Neural cell (in vitro differentiated cells): ENCODE measurements around the gene TBX15. TPM values are rescaled to one million over a fixed set of nuclear protein-coding genes. Genes with fewer than 3 reads are reported as not detected.

Experiments used
- H2AFZ ChIP-seq: fragments of 200-600, 300-800 bp; sonication (generic), shearing (Covaris generic); 2 replicates; pipeline ENCODE4 v1.6.0; 2014; ENCODE audit warnings: low read depth, mild to moderate bottlenecking, antibody characterized with exemption, low read length, moderate library complexity
- H3F3A ChIP-seq: fragments of 200-600 bp; shearing (Covaris generic); 2 replicates; pipeline ENCODE4 v1.6.1; 2016; ENCODE audit warnings: mild to moderate bottlenecking, moderate library complexity, mixed read lengths, antibody characterized with exemption, low read length; ENCODE audit not compliant: insufficient read depth, poor library complexity, severe bottlenecking
- H3K27ac ChIP-seq: fragments of 200-600, 300-800 bp; sonication (generic), shearing (Covaris generic); 2 replicates; pipeline ENCODE4 v1.5.1; 2014; ENCODE audit warnings: mild to moderate bottlenecking, low read length, moderate library complexity
- H3K27me3 ChIP-seq: fragments of 300-800, 200-600 bp; sonication (generic), shearing (Covaris generic); 2 replicates; pipeline ENCODE4 v1.6.0; 2014; ENCODE audit warnings: mild to moderate bottlenecking, low read depth, low read length, moderate library complexity; ENCODE audit not compliant: insufficient read depth
- H3K36me3 ChIP-seq: fragments of 300-800, 200-600 bp; sonication (generic), shearing (Covaris generic); 2 replicates; pipeline ENCODE4 v1.5.1; 2014; ENCODE audit warnings: mild to moderate bottlenecking, antibody characterized with exemption, low read length, moderate library complexity; ENCODE audit not compliant: insufficient read depth
- H3K4me2 ChIP-seq: fragments of 300-800, 200-600 bp; sonication (generic), shearing (Covaris generic); 2 replicates; pipeline ENCODE4 v1.6.0; 2014; ENCODE audit warnings: mild to moderate bottlenecking, low read length
- H3K4me3 ChIP-seq: fragments of 300-800, 200-600 bp; sonication (generic), shearing (Covaris generic); 2 replicates; pipeline ENCODE4 v1.5.1; 2014; ENCODE audit warnings: mild to moderate bottlenecking, low read length, moderate library complexity
- H3K79me2 ChIP-seq: fragments of 200-600 bp; shearing (Covaris generic); replicated peaks from 2 replicates; pipeline ENCODE4 v1.6.0; 2014; ENCODE audit warnings: mild to moderate bottlenecking, low read length, moderate library complexity; ENCODE audit not compliant: insufficient read depth
- H3K9ac ChIP-seq: fragments of 300-800, 200-600 bp; sonication (generic), shearing (Covaris generic); 2 replicates; pipeline ENCODE4 v1.6.1; 2016; ENCODE audit warnings: mild to moderate bottlenecking, low read length, mixed read lengths
- H3K9me2 ChIP-seq: fragments of 200-600 bp; shearing (Covaris generic); 2 replicates; pipeline ENCODE4 v1.6.1; 2016; ENCODE audit warnings: mild to moderate bottlenecking, low read length, mixed read lengths; ENCODE audit not compliant: insufficient read depth
- H3K9me3 ChIP-seq: fragments of 200-600, 300-800 bp; sonication (generic), shearing (Covaris generic); 2 replicates; pipeline ENCODE4 v1.6.1; 2016; ENCODE audit warnings: mild to moderate bottlenecking, mixed run types, low read length, moderate library complexity, mixed read lengths
- H4K20me1 ChIP-seq: fragments of 200-600 bp; shearing (Covaris generic); 2 replicates; pipeline ENCODE4 v1.6.1; 2016; ENCODE audit warnings: mild to moderate bottlenecking, mixed run types; ENCODE audit not compliant: insufficient read depth
- EP300 ChIP-seq: fragments of 450-650 bp; conservative IDR thresholded peaks from 2 replicates; pipeline ENCODE4 v1.6.1; 2014; ENCODE audit warnings: antibody characterized with exemption, mild to moderate bottlenecking, moderate library complexity; ENCODE audit not compliant: poor library complexity, severe bottlenecking
- EZH2 ChIP-seq: fragments of 200-600, 300-800 bp; shearing (Covaris generic), sonication (generic); IDR thresholded peaks from 2 replicates; pipeline ENCODE4 v1.6.1; 2014; ENCODE audit warnings: antibody characterized with exemption, low read length, borderline replicate concordance, mild to moderate bottlenecking; ENCODE audit not compliant: insufficient read depth, poor library complexity, severe bottlenecking
- MXI1 ChIP-seq: fragments of 450-650 bp; conservative IDR thresholded peaks from 2 replicates; pipeline ENCODE4 v1.6.1; 2014; ENCODE audit warnings: antibody characterized with exemption, mild to moderate bottlenecking; ENCODE audit not compliant: poor library complexity, severe bottlenecking
- POLR2AphosphoS5 ChIP-seq: IDR thresholded peaks from 2 replicates; pipeline ENCODE4 v1.6.1; 2012
- RAD21 ChIP-seq: fragments of 450-650 bp; conservative IDR thresholded peaks from 2 replicates; pipeline ENCODE4 v1.6.1; 2014; ENCODE audit warnings: antibody characterized with exemption, mild to moderate bottlenecking, moderate library complexity
- SMC3 ChIP-seq: fragments of 450-650 bp; conservative IDR thresholded peaks from 2 replicates; pipeline ENCODE4 v1.6.1; 2014; ENCODE audit warnings: antibody characterized with exemption, mild to moderate bottlenecking, moderate library complexity; ENCODE audit not compliant: poor library complexity
- TAF1 ChIP-seq: IDR thresholded peaks from 2 replicates; pipeline ENCODE4 v1.6.1; 2012; ENCODE audit warnings: low read depth
- polyA plus RNA-seq: library from polyadenylated mRNA; depleted of rRNA; stranded (reverse); fragments of >200 nt; gene quantifications from 2 replicates; pipeline ENCODE4 v1.2.3, GENCODE V29; 2014
- TF ChIP-seq, protein P1 (sequence below): fragments of 450-650 bp; IDR thresholded peaks from 2 replicates; pipeline ENCODE4 v1.5.1; 2014; ENCODE audit warnings: antibody characterized with exemption, mild to moderate bottlenecking, moderate library complexity; ENCODE audit not compliant: poor library complexity, severe bottlenecking
- TF ChIP-seq, protein P2 (sequence below): IDR thresholded peaks from 2 replicates; pipeline ENCODE4 v1.6.1; 2012; ENCODE audit warnings: borderline replicate concordance

The TBX15 gene
- polyA plus RNA-seq, 1 donor from 2014 or later: 0.10 TPM

DNA sequence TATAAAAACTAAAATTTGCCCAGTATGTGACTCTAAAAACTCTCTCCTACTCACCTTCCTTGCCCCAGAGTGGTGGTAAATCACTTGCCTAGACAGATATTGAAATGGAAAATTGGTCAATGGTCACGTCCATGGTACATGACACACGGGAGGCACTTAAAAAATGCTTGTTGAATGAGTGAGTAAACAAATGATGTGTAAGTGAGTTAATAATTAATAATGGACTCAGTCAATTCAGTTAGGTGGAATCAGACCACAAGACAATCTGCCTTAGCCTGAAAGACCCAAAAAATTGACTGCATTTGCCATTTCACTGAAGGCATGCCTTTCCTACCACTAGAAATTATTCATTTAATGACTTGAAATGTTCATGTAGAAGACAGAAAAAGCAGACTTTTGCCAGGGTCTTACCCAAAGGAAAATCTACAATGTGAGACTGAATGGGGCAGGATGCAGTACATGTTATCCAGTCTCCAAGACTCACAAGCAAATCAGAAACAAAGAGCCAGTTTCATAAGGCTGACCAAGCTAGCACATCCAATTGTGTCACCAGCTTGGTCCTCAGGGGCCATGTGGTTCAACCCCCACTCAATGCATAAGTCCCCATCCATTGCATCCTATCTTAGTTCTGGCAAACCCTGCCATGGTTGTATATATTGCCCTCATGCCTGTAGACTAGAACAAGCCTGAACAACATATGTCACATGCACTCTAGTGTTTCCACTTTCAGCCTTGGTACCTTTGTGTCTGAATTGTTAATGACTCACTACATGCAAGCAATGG is 73.6 kb downstream of the TBX15 start:
- Histone ChIP-seq H3K27ac (no peak overlapping the region), H3K27me3 (no peaks in the 10 kb centered on the region), H3K79me2 (no peaks in the 10 kb centered on the region), H3F3A (no peaks in the 10 kb centered on the region), H4K20me1 (no peaks in the 10 kb centered on the region), H3K36me3 (no peaks in the 10 kb centered on the region), H3K9me2 (no peaks in the 10 kb centered on the region), H3K9me3 (no peaks in the 10 kb centered on the region), H3K4me3 (no peak overlapping the region), H2AFZ (no peak overlapping the region), H3K4me2 (no peak overlapping the region), H3K9ac (no peak overlapping the region)
- TF ChIP-seq TAF1 (no peak), EP300 (no peak)

DNA sequence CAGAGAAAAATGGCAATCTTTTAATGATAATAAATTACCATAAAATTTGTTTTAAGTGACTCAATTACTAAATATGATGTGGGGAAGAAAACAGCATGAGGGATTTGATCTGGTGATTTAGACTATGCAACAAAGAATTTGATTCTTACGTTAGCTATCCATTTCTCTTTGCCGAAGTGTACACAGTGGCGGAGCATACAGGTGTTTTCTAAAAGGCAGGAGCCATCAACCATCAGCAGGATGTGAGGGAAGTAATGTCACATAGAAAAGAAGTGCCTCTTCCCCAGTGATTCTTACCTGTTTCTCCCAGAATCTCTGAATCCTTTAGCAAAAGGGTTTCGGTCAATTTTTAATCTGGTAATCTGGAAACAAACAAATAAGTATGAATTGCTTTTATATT is 74.3 kb downstream of the TBX15 start:
- no peak overlapping the region for H3K4me2 ChIP-seq
- no peak overlapping the region for H3K4me3 ChIP-seq
- no peaks in the 10 kb centered on the region for H3F3A ChIP-seq
- H3K79me2 ChIP-seq: no peaks in the 10 kb centered on the region
- no peaks in the 10 kb centered on the region for H3K9me2 ChIP-seq
- no peak overlapping the region for H3K27ac ChIP-seq
- no peaks in the 10 kb centered on the region for H4K20me1 ChIP-seq
- no peak overlapping the region for H3K9ac ChIP-seq
- TF ChIP-seq POLR2AphosphoS5 (no peak), MXI1 (no peak), TAF1 (no peak), EZH2 (no peak), RAD21 (no peak), EP300 (no peak), SMC3 (no peak)
- TF ChIP-seq, protein P1, sequence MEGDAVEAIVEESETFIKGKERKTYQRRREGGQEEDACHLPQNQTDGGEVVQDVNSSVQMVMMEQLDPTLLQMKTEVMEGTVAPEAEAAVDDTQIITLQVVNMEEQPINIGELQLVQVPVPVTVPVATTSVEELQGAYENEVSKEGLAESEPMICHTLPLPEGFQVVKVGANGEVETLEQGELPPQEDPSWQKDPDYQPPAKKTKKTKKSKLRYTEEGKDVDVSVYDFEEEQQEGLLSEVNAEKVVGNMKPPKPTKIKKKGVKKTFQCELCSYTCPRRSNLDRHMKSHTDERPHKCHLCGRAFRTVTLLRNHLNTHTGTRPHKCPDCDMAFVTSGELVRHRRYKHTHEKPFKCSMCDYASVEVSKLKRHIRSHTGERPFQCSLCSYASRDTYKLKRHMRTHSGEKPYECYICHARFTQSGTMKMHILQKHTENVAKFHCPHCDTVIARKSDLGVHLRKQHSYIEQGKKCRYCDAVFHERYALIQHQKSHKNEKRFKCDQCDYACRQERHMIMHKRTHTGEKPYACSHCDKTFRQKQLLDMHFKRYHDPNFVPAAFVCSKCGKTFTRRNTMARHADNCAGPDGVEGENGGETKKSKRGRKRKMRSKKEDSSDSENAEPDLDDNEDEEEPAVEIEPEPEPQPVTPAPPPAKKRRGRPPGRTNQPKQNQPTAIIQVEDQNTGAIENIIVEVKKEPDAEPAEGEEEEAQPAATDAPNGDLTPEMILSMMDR: no peak
- TF ChIP-seq, protein P2, sequence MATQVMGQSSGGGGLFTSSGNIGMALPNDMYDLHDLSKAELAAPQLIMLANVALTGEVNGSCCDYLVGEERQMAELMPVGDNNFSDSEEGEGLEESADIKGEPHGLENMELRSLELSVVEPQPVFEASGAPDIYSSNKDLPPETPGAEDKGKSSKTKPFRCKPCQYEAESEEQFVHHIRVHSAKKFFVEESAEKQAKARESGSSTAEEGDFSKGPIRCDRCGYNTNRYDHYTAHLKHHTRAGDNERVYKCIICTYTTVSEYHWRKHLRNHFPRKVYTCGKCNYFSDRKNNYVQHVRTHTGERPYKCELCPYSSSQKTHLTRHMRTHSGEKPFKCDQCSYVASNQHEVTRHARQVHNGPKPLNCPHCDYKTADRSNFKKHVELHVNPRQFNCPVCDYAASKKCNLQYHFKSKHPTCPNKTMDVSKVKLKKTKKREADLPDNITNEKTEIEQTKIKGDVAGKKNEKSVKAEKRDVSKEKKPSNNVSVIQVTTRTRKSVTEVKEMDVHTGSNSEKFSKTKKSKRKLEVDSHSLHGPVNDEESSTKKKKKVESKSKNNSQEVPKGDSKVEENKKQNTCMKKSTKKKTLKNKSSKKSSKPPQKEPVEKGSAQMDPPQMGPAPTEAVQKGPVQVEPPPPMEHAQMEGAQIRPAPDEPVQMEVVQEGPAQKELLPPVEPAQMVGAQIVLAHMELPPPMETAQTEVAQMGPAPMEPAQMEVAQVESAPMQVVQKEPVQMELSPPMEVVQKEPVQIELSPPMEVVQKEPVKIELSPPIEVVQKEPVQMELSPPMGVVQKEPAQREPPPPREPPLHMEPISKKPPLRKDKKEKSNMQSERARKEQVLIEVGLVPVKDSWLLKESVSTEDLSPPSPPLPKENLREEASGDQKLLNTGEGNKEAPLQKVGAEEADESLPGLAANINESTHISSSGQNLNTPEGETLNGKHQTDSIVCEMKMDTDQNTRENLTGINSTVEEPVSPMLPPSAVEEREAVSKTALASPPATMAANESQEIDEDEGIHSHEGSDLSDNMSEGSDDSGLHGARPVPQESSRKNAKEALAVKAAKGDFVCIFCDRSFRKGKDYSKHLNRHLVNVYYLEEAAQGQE: no peak
- H2AFZ ChIP-seq: no peak overlapping the region
- H3K36me3 ChIP-seq: no peaks in the 10 kb centered on the region
- no peaks in the 10 kb centered on the region for H3K9me3 ChIP-seq
- H3K27me3 ChIP-seq: no peaks in the 10 kb centered on the region
